Fibroblast of villous mesenchyme (primary cell): Measurements from ENCODE around the gene UBALD1. TPM values are rescaled to one million over a fixed set of nuclear protein-coding genes. Genes with fewer than 3 reads are reported as not detected.

Experiments used
- DNase-seq: peaks from one replicate; pipeline ENCODE4 v3.0.0-alpha.2; 2010; ENCODE audit warnings: low read depth
- H3K4me3 ChIP-seq: 2 replicates; pipeline ENCODE4 v1.5.1; 2011; ENCODE audit warnings: low read depth, mild to moderate bottlenecking, low read length
- total RNA-seq: library from RNA; depleted of rRNA; stranded (reverse); fragments of >200 nt; gene quantifications from 2 replicates; pipeline ENCODE4 v1.2.3, GENCODE V29; 2012
- TF ChIP-seq, protein P1 (sequence below): IDR thresholded peaks from 2 replicates; pipeline ENCODE4 v1.5.1; 2012; ENCODE audit warnings: low read depth, mild to moderate bottlenecking, low read length; ENCODE audit not compliant: insufficient read depth

The UBALD1 gene
- total RNA-seq, 1 donor: 6.9 TPM

DNA sequence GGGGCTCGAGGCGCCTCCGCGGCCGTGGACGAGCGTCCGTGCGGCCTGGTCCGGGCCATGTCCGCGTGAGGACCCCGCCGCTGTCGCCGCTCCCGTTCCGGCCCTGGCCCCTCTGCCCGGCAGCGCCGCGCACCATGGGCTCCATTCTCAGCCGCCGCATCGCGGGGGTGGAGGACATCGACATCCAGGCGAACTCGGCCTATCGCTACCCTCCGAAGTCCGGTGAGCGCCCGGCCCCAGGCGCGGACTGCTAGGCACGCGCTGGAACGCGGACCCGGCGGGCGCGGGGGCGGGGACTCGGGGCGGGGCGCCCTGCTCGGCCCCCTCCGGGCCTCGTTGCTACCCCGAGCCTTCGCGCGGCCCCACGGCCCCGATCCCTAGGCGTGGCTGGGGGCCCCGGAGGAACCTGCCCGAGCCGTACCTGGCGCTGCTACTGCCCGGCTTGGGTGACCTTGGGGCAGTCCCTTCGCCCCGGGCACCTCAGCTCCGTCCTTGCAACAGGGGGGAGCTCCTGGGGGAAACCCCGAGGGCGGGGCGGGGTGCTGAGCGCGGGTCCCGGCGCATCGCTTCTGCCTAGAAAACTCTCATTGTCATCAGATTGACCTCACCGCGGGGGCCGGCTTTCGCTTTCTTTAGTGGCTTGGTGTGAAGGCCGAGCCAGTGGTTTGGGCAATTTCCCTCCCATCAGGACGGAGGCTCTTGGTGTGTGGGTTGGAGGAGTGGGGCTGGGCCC is 10.3 kb upstream of the UBALD1 start:
- peak; percentile 83 for DNase-seq
- H3K4me3 ChIP-seq: peak overlapping the region; percentile 70
- TF ChIP-seq, protein P1, sequence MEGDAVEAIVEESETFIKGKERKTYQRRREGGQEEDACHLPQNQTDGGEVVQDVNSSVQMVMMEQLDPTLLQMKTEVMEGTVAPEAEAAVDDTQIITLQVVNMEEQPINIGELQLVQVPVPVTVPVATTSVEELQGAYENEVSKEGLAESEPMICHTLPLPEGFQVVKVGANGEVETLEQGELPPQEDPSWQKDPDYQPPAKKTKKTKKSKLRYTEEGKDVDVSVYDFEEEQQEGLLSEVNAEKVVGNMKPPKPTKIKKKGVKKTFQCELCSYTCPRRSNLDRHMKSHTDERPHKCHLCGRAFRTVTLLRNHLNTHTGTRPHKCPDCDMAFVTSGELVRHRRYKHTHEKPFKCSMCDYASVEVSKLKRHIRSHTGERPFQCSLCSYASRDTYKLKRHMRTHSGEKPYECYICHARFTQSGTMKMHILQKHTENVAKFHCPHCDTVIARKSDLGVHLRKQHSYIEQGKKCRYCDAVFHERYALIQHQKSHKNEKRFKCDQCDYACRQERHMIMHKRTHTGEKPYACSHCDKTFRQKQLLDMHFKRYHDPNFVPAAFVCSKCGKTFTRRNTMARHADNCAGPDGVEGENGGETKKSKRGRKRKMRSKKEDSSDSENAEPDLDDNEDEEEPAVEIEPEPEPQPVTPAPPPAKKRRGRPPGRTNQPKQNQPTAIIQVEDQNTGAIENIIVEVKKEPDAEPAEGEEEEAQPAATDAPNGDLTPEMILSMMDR: no peak

DNA sequence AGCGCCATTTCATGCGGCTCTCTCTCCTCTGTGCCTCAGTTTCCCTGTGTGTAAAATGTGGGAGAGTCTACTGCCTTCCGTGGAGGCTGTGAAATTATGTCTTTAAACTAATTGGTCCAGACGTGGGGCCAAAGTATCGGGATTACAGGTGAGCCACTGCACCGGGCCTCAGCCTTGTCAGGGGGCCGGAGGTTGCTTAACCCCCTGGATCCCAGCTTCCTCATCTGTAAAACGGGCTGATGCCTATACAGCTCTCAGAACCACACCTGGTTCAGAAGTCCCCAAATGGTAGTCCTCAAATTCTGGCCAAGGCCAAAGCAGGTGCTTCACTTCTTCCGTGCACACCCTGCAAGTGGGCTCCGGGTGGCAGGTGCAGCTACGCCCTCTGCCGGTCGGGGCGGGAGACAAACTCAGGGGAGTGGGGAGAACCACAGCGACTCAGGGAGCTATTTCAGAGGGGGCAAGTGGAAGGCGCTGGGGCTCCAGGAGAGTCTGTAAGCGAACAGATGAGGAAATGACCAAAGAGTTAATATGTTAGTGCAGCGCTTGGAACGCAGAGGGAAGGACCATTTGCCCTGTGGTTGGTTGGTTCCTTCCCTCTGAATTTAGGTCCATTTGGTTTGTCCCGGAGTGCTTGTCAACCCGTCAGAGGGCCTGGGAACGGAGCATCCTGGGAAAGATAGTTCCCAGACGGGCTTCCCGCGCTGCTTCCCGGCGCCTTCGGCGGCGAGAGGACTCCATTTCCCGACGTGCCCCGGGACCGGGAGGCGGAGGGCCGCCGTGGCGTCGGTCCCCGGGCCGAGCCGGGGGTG is 9.5 kb upstream of the UBALD1 start, which contains the start of gene MGRN1:
Gene MGRN1, plus strand, starts transcription at position 812 of the 812 bp plus-strand sequence. CDS start 135 bp downstream, outside the sequence.
- DNase-seq: peak; percentile 98
- peak within 1 kb of the TSS; percentile 70 for H3K4me3 ChIP-seq
- TF ChIP-seq, protein P1: peak; percentile 97

DNA sequence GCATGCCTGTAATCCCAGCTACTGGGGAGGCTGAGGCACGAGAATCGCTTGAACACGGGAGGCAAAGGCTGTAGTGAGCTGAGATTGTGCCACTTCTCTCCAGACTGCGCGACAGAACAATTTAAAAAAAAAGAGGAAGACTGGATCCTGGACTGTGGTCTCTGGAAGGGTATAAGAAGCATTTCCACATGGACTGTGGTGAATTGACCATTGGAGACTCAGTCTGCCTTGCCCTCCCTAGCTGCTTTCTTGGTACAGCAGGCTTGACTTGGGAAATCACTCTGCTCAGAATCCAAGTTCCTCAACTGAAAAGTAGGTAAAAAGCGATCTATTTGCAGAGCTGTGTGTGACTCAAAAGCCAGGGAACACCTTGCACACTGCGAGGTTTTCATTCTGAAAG is 8.9 kb upstream of the UBALD1 start:
- TF ChIP-seq, protein P1: no peak
- DNase-seq: no peak
- H3K4me3 ChIP-seq: no peak overlapping the region

DNA sequence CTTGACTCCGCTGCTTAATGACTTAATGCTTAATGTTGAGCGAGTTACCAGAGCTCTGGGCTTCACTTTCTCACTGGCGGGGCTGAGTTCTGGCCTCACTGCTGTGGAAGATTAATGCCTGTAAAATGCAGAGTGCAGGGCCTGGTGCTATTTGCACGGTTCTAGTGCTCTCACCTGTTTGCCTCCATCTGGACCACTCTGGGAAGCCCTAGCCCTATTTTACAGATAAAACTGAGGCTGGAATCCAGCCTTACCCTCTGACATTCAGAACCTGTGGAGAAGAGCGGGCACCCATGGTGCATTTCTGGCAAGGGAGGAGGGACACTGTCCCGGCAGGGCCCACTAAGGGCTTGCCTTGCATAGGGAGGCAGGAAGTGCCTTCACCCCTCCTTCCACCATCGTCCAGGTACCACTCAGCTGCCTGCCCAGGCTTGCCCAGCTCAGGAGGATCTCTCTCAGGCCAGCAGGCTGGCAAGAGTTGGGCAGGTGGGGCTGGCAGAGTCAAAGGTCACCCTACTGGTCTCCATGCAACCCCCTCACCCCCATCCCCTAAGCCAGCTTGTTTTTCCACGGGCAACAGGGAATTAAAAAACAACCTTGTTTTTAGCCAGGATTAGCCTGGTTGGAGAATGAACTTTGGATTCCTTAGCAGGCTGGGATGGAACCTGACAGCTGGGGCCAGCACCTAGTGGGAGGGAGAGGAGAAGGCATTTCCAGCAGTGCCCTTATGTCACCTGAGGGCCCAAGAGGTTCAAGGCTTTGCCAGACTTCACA is 4.1 kb upstream of the UBALD1 start:
- DNase-seq: no peak
- TF ChIP-seq, protein P1: no peak
- no peak overlapping the region for H3K4me3 ChIP-seq

DNA sequence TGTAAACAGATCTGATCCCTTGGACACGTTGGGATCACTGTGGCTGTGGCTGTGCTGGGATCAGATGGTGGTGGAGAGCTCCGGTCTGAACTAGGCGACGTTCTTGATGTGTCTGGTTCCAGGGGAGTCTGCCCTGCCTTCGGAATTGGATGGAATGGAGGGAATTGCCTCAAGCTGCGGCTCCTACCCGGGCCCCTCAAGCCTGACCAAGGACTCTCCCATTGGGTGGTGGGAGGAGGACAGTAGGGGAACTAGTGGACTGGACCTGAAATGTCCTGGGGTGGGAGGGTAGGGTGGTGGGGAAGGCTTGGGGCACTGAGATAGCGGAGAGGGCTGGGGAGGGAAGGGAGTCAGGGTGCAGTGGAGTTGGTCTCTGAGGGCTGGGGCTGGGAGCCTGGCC is 3.2 kb upstream of the UBALD1 start:
- DNase-seq: no peak
- TF ChIP-seq, protein P1: no peak
- no peak overlapping the region for H3K4me3 ChIP-seq

DNA sequence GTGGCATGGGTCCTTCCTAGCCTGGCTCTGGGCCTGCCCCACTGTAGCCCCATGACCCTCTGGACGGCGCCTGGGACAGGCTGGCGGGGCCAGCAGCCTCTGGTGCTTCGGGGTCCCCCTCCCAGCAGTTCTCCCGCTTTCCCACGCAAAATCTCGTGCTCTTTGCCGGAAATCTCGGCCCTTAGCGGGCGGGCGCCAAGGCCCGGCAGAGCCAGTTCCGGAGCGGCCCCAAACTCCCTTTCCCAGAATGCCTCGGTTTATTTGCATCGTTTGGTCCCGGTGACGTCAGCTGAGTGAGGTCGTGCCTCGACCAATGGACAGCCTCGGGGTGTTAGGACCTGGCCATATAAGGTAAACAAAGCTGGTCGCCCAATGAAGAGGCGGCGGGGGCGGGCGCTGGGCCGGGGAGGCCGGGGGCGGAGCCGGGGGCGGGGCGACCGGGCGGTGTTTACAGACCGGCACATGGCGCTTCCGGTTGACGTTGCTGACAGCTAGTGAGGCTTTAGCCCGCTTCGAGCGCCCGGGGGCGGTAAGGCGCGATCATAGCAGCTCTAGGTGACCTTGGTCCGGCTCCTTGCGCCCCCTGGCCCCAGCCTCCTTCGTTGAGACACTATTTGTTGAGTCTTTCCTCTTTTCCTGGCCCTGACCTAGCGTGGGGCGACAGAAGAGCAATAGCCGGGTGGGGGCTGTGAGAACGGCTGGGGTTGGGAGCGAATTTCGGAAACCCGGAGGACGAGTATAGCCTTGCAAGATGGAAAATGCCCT is 1.5 kb upstream of the UBALD1 start:
- TF ChIP-seq, protein P1: peak; percentile 30
- peak; percentile 100 for DNase-seq
- H3K4me3 ChIP-seq: peak overlapping the region; percentile 63
